Left cardiac atrium (tissue), 4 donors: Measurements from ENCODE around the gene VSX2. TPM values are rescaled to one million over a fixed set of nuclear protein-coding genes. Genes with fewer than 3 reads are reported as not detected.

Source experiments
- ATAC-seq, 2 donors: fragments of 200-7000 bp; cut with Tn5 transposase; one replicate each; pipeline ENCODE4 v1.9.1; 2020; ENCODE audit warnings: mild to moderate bottlenecking in 2 of 2, moderate library complexity in 2 of 2
- DNase-seq: peaks from one replicate; pipeline ENCODE4 v3.0.0-alpha.2; 2020
- intact Hi-C, 2 donors: fragments of 100-400 bp; cut with DNase I; formaldehyde crosslinking; loops; one replicate each; pipeline versions ENCODE4 v1.14.1 to v1.15.1; 2022 to 2023
- long read RNA-seq: library from polyadenylated mRNA; unstranded; transcript quantifications from one replicate; pipeline ENCODE4 v2.0.0, GENCODE V29; 2021
- total RNA-seq, 2 donors: library from RNA; stranded (reverse); fragmentation: NEBNext Ultra II Directional; extraction: Animal tissue kit (Norgen Biotek cat#: 25700); gene quantifications; one replicate each; pipeline ENCODE4 v1.2.1, GENCODE V29; 2021
- donor health status: DM: no; HTN: yes; CAD: no.
- donor health status: DM: no; HTN: yes; CAD: no; lungs with severe emphysema.
- donor health status: DM: yes; HTN: yes; CAD: no.
- donor health status: Dilated cardiomyopathy.

VSX2 gene
- not detected for total RNA-seq
- long read RNA-seq, result 0 reads

DNA sequence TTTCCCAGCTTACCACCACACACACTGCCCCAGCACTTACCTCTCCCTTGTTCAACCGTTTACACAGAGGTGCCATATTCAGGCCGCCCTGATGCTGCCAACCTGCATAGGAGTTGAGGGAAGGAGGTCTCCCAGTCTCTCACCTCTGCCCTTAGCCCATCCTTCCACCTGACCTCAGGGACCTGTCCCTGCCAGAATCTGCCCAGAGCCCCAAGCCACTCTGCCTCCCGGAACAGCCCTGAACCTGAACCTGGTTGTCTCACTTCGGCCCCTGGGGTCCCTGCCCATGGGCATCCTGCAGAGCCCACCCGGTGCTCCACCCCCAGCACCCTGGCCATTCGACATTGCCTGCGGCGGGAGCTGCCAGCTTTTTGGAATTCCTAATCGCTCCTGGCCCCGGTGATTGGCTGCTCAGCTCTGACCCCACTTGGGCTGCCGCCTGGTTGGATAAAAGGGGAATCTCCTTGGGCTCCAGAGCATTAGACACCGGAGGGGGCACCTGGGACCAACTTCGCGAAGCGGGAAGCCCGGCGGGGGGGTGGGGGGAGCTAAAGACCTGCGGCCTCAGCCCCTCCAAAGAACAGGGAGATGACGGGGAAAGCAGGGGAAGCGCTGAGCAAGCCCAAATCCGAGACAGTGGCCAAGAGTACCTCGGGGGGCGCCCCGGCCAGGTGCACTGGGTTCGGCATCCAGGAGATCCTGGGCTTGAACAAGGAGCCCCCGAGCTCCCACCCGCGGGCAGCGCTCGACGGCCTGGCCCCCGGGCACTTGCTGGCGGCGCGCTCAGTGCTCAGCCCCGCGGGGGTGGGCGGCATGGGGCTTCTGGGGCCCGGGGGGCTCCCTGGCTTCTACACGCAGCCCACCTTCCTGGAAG lies at the start of gene VSX2:
Gene VSX2 (plus strand): TSS at position 476 of the 874 bp plus-strand sequence. CDS start 113 bp downstream, at position 589.
- intact Hi-C loops, result no loop called here
- ATAC-seq (no peak), DNase-seq (no peak)

DNA sequence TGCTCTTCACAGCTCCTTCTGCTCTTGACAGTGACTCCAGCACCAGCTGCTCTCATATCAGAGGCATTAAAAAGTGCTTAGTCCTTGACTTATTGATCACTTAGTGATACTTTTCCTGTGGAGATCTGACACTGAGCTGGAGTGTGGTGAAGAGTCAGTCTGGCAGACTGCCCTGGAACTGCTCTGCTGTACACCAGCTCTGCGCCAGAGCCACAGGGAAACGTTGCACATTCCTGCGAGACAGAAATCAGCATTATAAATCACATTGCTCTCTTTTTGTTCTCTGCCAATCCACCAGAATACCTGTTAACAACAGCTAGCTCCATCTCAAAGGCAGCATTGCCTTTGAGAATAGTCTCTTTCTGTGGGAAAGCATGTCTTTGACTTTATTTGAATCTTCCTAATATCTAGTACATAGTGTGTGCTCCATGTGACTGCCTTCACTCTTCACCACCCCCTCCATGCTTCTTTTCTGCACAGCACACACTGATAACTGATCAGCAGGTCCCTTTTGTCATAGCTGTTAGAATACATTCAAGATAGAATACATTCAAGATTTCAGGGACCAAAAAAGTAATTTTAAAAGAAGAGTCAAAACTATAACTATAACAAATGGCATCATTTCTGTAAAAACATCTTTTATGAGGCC lies 48.2 kb upstream of the VSX2 start:
- intact Hi-C loops, result no loop called here
- ATAC-seq, result no peak
- DNase-seq, result no peak

DNA sequence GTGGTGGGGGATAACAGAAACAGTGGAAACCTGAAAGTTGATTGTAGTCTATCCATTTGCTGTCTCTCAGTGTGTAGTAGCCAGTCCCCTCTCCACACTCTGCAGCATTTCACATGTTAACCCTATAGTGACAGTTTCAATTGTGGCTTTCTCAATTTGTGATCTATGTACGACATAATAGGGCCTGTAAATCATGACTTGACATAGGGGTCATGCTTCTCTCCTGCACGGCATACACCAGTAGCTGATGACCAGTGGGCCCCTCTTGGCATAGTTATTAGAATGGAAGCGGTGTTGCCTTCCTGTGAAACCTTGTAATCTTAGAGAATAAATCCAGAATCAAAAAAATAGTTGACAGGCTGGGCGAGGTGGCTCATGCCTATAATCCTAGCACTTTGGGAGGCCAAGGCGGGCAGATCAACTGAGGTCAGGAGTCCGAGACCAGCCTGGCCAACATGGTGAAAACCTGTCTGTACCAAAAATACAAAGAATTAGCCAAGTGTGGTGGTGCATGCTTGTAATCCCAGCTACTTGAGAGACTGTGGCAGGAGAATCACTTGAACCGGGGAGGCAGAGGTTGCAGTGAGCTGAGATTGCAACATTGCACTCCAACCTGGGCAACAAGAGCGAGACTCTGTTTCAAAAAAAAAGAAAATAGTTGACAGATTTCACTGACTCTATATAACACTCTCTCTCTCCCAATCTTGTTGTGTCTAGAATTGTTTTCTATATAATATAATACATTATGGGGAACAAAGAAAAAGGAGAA lies 44.6 kb upstream of the VSX2 start:
- ATAC-seq (no peak), DNase-seq (no peak)
- intact Hi-C loops, result no loop called here

DNA sequence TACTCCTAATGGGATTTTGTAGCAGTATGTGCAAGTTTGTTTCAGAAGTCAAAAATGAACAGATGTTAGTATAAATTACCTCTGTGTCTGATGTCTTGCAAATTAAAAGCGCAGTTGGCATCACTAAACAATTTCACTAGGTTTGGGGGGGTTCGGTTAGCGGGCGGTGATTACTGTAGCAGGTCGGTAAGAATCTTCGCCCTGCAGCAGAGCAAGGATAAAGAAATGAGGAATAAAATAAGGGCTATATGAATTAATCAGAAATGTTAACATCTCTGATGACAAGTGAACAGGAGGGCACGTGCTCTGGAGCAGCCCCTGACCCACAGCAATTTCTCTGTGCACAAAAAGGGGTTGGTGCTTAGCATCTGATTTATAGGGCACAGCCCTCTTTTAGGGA lies 43.6 kb upstream of the VSX2 start:
- ATAC-seq, result no peak
- no peak for DNase-seq
- intact Hi-C loops, result no loop called here

DNA sequence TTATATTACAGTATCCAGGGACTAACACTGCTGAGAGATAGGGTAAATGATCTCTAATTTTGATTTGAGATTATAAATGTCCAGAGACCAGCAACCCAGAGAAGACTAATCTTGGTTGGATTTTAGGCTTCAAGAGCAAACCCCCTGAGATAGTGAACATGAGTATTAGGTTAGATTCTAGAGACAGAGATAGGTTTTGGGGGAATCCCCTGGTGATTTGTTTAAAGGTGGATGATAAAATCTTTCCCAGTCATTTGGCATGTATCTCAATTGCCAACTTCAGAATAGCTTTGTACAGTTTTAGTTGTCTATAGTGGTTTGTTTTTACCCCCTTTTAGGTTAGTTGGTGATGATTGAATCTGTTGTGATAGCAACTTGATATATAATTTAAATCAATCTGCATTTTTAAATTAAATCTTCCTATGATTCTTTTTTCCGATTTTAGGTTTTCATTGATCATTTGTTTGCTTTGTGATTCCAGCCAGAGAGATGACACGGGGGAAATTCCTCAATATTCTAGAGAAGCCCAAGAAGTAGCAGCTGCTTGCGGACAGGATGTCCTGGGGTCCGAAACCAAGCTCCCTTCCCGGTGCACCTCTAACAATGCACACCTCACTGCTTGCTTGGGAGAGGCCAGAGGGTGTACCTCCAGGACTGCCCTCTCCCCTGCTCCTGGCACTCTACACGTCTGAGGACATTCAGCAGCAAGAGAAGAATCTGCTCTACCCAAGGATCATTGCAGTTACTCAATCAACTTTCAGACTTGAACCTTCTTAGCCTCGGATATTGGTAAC lies 40.6 kb upstream of the VSX2 start:
- ATAC-seq (no peak), DNase-seq (no peak)
- intact Hi-C loops, result no loop called here

DNA sequence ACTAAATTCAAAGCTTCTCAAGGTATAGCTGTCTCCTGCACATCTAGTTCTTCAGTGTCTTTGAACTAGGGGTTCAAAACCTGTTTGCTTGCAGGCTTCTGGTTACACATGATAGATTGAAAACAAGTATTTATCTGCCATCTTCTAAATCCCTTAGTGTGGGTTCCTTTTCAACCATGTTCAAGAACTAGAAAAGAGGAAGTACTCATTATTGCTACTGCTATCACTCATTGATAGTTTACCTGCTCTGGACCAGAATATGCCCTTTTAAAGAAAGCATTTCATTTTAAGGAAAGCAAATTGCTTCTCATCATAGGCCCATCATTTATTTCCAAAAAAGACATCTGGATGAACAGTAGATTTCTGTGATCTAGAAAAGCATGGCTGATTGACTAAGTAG lies 37.1 kb upstream of the VSX2 start:
- ATAC-seq (no peak), DNase-seq (no peak)
- intact Hi-C loops, result no loop called here

DNA sequence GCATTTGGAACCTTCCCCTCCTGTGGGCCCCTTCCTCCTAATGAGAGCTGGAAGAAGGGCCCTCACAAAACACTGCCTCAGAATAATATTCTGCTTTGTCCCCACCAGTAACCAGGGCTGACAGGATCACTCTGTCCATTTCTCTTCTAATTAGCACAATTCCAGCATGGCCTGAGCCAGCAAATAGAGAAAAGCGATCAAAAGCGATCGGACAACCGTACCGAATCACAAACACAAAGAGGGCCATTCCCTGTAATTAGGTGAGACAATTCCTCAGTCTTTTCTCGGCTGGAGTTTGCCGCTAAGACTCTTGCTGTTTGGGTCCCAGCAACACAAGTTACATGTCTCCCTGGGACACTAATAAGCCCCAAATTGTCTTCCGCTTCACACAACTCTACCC lies 35.6 kb upstream of the VSX2 start:
- DNase-seq (no peak), ATAC-seq (no peak)
- intact Hi-C loops, result no loop called here

DNA sequence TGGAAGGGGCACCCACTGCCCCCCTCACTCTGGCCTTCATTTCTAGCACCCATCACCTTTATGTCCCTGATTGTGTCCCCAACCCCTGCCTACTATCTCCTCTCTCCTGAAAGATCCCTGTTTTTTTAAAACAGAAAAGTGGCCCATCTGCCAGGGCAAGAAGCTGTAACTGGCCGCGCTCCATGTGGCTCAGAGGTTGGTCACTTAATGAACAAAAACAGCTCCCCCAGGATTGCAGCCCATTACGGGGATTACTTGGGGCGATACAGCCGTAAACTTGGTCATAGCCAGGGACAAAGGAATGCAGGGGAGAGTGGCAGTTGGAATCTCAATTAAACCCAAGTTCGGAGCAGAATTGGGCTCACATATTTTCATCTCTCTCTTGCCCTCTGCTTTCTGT lies 34.8 kb upstream of the VSX2 start:
- ATAC-seq (no peak), DNase-seq (no peak)
- intact Hi-C loops, result no loop called here

DNA sequence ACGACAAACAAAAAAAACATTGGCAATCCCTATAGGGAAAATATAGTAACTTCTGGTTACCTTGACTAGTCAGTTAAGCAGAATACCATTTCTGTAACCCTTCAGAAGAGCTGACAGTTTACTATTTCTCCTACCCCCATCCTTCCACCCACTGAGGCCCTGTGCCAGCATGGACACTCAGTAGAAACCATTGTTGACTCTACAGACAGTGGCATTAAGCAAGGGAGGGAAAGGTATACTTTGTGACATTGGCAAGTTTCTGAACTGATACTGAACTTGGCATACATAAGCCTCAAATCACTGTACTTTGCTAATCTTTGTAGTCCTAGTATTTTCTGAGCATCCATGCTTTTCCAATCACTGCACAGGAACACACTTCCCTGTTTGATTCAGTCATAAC lies 33.4 kb upstream of the VSX2 start:
- ATAC-seq (no peak), DNase-seq (no peak)
- intact Hi-C loops, result no loop called here

DNA sequence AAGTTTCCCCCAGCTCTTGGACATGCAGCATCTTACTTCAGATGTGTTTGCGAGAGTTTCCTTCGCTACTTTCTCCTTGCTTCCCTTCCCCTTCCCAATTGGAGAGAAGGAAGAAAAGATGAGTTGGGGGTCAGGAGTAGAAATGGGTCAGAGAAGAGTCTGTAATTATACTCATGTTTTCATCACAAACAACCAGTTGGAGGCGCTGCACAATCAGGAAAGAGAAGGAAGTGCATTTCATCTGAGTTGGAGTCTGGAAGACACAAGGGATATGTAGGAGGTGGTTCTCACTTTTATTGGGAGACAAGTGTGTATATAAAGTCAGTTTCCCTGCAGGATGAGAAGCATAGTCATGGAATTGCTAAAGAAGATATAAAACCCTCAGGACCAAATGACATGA lies 31.3 kb upstream of the VSX2 start:
- ATAC-seq, result no peak
- DNase-seq, result no peak

DNA sequence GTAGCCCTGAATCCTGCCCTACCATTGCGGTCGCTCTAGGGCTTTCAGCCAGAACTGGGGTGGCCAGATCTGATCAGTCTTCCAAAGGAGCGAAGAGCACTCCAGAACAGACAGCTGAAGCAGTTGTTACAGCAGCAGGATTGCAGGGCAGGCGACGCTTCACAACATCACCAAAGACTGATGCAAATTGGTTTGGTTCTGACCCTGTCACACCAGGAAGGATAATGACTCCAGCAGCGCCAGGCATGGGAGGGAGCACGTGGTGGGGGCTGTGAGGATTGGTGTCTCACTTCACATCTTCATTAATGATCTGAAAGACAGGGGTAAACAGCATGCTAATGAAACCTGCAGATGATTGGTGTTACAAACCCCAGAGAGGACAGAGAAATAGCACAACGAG lies 30.6 kb upstream of the VSX2 start:
- DNase-seq (no peak), ATAC-seq (no peak)
- intact Hi-C loops, result no loop called here

More for the DNA sequence above, 31.3 kb upstream of the VSX2 start:
- intact Hi-C loops, result no loop called here

DNA sequence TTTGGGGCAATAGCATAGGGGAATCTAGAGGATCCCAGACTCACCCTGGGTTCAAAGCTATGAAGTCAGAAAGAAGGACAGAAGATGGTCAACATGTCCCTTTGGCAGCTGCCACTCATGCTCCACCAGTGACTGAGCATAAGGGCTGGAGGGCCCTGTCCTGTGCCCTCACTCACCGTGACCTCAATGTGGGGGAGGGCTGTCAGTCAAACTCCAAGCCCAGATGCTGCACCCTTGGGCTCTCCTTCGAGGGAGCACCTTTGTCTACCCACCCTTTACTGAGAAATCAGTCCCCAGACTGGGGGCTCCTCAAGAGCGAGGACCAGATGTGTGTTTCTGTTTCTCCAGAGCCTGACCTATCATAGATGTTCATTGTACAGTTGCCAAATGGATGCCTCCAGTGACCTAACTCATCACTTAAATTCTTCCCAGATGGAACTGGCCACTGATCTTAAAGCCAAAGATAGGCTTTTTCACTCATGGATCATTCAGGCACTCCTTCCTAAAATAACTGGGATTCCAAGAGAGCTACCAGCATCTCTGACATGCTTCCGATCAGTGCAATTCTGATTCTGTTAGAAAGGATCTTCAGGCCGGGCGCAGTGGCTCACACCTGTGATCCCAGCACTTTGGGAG lies 27.2 kb upstream of the VSX2 start:
- intact Hi-C loops, result no loop called here
- DNase-seq, result no peak

DNA sequence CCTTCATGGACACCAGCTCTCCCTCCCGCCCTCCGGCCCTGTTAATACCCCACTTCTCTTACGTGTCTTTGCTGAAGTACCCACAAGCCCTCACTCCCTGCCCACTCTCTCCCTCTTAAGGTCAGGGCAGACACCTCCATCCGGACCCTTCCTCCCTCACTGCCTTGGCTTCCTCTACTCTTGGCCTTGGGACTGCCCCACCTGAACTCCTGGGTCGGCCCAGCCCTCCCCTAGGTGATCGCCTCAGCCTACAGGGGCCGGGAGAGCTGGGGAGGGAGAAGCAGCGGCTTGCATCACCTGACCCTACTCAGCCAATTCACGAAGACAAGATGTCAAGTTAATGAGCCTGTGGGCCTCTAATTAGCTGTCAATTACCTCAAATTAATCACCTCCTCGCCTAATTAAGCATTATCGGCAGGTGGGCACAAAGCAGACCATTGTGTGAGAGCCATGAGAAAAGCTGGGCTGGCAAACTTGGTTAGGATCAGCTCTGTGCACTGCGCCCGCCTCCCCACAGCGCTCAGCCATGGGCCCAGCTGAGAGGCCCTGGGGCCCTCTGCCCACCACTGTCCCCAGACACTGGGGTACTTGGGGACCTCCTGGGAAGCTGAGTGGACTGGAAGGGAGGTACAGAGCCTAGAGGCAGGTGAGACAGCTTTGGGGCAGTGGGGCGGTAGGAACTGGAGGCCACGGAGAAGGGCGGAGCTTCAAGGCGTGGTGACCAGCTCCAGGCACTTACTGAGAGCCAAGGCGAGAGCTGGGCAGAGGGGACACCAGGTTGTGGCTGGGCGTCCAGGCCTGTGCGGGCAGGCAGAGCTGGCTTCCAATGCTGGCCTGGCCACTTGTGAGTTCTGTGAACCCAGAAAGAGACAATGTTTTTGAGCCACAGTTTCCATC lies 25.1 kb upstream of the VSX2 start:
- intact Hi-C loops, result no loop called here
- ATAC-seq (no peak), DNase-seq (no peak)

More for the DNA sequence above, 27.2 kb upstream of the VSX2 start:
- ATAC-seq, result no peak

DNA sequence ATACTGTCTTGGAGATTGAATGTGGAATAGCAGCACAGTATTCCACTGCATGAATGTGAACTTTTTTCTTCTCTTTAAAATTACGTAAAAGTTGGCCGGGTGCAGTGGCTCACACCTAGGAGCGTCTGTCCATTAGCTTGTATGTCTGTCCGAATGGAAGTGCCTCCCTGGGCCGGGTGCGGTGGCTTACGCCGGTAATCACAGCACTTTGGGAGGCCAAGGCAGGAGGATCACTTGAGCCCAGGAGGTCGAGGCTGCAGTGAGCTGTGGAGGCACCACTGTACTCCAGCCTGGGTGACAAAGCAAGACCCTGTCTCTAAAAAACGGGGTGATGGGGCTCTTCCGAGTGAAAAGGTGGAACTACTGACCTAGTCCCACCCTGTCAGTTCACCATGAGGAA lies 22.6 kb upstream of the VSX2 start:
- DNase-seq, result no peak
- intact Hi-C loops, result loop anchor here in 1 of 2 donors (5.0 kb wide), 1 partner anchor 36 kb away; no protein-coding TSS in a partner anchor

DNA sequence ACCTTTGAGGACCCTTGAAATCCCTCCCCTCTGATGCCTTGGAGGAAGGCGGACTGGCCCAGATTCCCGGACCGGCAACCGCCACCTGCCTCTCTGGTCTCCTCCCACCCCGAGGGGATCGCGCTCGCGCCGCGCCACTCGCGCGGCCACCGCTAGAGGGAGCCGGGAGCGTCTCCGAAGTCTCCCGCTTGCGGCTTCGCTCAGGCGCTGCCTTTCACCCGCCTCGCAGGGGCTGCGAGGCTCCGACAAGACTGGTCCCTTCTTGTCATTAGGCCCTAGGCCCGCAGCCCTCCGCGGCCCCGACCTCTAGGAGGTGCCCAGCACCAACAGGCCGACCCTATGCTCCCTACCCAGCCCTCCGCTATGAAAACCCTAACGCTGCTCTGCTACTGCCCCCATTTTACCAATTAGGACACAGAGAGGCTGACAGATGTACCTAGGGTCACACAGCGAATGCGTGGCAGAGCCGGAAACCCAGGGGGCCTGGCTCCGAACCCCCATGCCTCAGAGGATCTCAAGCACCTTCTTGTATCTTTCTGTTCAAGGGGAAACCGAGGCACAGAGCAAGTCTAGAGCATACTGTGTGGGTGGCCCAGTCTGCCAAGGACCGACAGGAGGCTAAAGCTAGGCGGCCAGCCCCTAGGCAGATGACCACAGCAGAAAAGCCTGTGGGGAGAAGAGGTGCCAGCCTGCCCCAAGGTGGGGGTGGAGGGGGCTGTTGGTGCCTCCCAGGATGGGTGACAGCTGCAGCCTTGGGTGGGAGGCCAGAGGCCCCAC lies 21.4 kb upstream of the VSX2 start:
- ATAC-seq, result peak; percentile 76 to 91
- peak; percentile 75 for DNase-seq
- intact Hi-C loops, result loop anchor here in 1 of 2 donors (5.0 kb wide), 1 partner anchor 34 kb away; no protein-coding TSS in a partner anchor

More for the DNA sequence above, 22.6 kb upstream of the VSX2 start:
- ATAC-seq, result no peak

DNA sequence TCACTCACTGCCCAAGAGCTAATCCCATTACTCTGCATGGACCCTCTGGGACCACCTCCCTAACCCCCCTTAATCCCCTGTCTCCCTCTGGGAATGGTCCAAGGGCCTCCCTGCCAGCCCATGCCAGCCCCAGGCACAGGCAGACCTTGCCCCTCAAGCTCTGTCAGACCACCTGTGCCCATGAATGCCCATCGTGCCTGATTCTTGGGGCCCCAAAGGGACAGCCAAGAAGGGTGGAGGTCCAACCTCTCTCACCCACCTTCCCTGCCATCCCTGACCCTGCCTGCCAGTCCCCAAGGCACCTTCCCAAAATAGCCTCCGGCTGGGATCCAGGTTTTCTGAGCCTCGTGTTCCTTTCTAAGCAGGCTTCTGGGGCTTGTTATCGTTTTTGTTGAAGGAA lies 20.8 kb upstream of the VSX2 start:
- DNase-seq, result no peak
- no peak for ATAC-seq
- intact Hi-C loops, result loop anchor here in 1 of 2 donors (5.0 kb wide), 1 partner anchor 34 kb away; no protein-coding TSS in a partner anchor
